HCT116 (cell line): ENCODE data around the gene PURA. TPM values are rescaled to one million over a fixed set of nuclear protein-coding genes. Genes with fewer than 3 reads are reported as not detected.

Experiments used
- CBX3 ChIP-seq: IDR thresholded peaks from 2 replicates; pipeline ENCODE4 v1.6.1; 2012; ENCODE audit warnings: low read depth
- CEBPB ChIP-seq: IDR thresholded peaks from 2 replicates; pipeline ENCODE4 v1.6.1; 2012; ENCODE audit warnings: low read depth
- FOSL1 ChIP-seq: IDR thresholded peaks from 2 replicates; pipeline ENCODE4 v1.6.1; 2012; ENCODE audit warnings: low read depth
- RAD21 ChIP-seq: IDR thresholded peaks from 2 replicates; pipeline ENCODE4 v1.6.1; 2012; ENCODE audit warnings: low read depth, mild to moderate bottlenecking
- SIN3A ChIP-seq: IDR thresholded peaks from 2 replicates; pipeline ENCODE4 v1.6.1; 2012; ENCODE audit warnings: low read depth
- SP1 ChIP-seq: IDR thresholded peaks from 2 replicates; pipeline ENCODE4 v1.6.1; 2012; ENCODE audit warnings: low read depth
- total RNA-seq: library from RNA; stranded (reverse); gene quantifications from one replicate; pipeline ENCODE4 v1.2.1, GENCODE V29; 2021; ENCODE audit not compliant: unreplicated experiment
- TF ChIP-seq, protein P1 (sequence below): IDR thresholded peaks from 2 replicates; pipeline ENCODE4 v1.6.1; 2012; ENCODE audit warnings: low read depth
- TF ChIP-seq, protein P2 (sequence below), 3 experiments: fragments of 200-600 bp in 1 of 3; sonication (generic) in 1 of 3; IDR thresholded peaks in 2 of 3; conservative IDR thresholded peaks in 1 of 3; 2 replicates each; pipeline ENCODE4 v1.5.1; 2012 to 2017; ENCODE audit warnings: low read depth in 2 of 3, low read length in 2 of 3, antibody characterized with exemption in 1 of 3, borderline replicate concordance in 1 of 3, control low read depth in 1 of 3, mild to moderate bottlenecking in 1 of 3, mixed read lengths in 1 of 3, mixed run types in 1 of 3, moderate library complexity in 1 of 3; ENCODE audit not compliant: insufficient read depth in 1 of 3
- TF ChIP-seq, protein P3 (sequence below): IDR thresholded peaks from 2 replicates; pipeline ENCODE4 v1.6.1; 2012

The PURA gene
- total RNA-seq, 1 experiment from 2014 or later = 15.2 TPM

DNA sequence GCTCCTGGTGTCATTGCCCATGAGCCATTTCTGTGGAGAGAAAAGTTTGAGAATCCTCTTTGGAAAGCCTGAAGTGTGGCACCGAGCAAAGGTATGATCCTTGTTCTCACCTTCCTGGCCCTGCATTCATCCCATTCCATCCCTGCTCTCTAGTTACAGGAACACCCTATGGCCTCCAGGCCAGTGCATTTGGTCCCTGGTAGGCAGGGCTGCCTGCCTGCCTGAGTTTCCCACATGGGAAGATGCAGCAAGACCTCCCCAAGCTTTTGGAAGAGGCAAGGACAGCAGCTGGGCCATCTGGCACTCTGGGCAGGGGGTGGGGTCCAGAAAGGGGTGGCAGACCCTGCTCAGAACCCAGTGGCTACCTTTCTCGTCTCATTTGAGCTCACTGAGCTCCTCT lies 36.3 kb downstream of the PURA start (continued):
- TF ChIP-seq, protein P1, sequence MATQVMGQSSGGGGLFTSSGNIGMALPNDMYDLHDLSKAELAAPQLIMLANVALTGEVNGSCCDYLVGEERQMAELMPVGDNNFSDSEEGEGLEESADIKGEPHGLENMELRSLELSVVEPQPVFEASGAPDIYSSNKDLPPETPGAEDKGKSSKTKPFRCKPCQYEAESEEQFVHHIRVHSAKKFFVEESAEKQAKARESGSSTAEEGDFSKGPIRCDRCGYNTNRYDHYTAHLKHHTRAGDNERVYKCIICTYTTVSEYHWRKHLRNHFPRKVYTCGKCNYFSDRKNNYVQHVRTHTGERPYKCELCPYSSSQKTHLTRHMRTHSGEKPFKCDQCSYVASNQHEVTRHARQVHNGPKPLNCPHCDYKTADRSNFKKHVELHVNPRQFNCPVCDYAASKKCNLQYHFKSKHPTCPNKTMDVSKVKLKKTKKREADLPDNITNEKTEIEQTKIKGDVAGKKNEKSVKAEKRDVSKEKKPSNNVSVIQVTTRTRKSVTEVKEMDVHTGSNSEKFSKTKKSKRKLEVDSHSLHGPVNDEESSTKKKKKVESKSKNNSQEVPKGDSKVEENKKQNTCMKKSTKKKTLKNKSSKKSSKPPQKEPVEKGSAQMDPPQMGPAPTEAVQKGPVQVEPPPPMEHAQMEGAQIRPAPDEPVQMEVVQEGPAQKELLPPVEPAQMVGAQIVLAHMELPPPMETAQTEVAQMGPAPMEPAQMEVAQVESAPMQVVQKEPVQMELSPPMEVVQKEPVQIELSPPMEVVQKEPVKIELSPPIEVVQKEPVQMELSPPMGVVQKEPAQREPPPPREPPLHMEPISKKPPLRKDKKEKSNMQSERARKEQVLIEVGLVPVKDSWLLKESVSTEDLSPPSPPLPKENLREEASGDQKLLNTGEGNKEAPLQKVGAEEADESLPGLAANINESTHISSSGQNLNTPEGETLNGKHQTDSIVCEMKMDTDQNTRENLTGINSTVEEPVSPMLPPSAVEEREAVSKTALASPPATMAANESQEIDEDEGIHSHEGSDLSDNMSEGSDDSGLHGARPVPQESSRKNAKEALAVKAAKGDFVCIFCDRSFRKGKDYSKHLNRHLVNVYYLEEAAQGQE = no peak
- TF ChIP-seq, protein P2, sequence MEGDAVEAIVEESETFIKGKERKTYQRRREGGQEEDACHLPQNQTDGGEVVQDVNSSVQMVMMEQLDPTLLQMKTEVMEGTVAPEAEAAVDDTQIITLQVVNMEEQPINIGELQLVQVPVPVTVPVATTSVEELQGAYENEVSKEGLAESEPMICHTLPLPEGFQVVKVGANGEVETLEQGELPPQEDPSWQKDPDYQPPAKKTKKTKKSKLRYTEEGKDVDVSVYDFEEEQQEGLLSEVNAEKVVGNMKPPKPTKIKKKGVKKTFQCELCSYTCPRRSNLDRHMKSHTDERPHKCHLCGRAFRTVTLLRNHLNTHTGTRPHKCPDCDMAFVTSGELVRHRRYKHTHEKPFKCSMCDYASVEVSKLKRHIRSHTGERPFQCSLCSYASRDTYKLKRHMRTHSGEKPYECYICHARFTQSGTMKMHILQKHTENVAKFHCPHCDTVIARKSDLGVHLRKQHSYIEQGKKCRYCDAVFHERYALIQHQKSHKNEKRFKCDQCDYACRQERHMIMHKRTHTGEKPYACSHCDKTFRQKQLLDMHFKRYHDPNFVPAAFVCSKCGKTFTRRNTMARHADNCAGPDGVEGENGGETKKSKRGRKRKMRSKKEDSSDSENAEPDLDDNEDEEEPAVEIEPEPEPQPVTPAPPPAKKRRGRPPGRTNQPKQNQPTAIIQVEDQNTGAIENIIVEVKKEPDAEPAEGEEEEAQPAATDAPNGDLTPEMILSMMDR (IDR thresholded peaks at IDR 0.05 in 2 of 3, conservative IDR thresholded peaks at IDR 0.05 in 1 of 3; ENCODE audit: borderline replicate concordance in 1 of 3, insufficient read depth in 1 of 3, low read depth in 2 of 3, low read length in 2 of 3) = no peak
- TF ChIP-seq CBX3 = no peak
- TF ChIP-seq, protein P3, sequence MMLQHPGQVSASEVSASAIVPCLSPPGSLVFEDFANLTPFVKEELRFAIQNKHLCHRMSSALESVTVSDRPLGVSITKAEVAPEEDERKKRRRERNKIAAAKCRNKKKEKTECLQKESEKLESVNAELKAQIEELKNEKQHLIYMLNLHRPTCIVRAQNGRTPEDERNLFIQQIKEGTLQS = no peak
- no peak for TF ChIP-seq CEBPB
- no peak for TF ChIP-seq FOSL1
- no peak for TF ChIP-seq SP1
- no peak for TF ChIP-seq RAD21
- no peak for TF ChIP-seq SIN3A
